Measurements from ENCODE around the gene BCL7C.
"Not testable (repeated sequence)": the region's sequence is repeated elsewhere in the genome, so short reads cannot be mapped to it uniquely, and the experiment has no call there.

BCL7C gene

DNA sequence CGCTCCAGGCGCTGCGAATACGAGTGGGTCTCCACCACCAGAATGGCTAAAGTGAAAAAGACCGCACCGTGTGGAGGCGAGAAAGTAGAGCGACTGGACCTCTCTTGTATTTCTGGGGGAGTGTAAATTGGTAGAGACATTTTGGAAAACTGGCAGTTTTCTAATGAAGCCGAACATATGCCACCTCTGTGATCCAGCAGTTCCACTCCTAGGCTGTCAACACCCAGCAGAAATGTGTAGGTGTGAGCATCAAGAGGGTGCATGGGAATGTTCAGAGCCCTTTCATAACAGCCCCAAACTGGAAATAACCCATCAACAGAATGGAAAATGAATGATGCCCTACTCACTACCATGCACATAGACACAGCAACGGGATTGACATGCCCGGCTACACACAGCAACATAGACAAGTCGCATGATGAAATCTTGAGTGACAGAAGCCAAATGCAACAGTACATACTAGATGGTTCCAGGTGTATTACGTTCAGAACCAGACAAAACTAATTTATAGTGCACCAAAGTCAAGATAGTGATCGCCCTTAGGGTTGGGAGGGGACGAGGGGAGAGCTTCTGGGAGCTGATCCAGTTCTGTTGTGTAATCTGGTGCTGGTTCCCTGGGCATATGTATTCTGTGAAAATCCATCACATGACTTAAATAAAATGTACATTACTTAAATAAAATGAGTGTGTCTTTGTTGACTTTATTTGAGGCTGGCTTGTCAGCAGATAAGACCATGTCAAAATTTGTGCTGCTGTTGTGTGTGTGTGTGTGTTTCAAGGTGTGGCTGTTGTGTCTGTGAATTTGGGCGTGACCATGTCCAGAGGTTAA, 877 bp upstream of the BCL7C start:
- no peak for DNase-seq (ENCODE audit: low read depth)

DNA sequence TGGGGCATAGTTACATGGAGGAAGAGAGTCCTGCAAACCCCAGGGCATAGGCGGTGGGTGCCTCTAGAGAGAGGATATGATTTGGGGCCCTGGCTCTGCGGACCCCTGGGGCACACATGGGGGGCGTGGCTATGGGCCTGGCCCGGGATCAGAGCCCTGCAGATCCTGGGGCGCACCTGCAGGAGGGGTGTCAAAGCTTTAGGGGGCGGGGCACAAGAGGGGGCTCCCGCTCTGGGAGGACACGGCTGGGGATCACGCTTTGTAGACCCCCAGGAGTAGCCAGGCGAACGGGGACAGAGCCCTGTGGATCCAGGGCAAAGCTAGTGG, 497 bp downstream of the BCL7C start:
- DNase-seq (ENCODE audit: low read depth) = no peak

DNA sequence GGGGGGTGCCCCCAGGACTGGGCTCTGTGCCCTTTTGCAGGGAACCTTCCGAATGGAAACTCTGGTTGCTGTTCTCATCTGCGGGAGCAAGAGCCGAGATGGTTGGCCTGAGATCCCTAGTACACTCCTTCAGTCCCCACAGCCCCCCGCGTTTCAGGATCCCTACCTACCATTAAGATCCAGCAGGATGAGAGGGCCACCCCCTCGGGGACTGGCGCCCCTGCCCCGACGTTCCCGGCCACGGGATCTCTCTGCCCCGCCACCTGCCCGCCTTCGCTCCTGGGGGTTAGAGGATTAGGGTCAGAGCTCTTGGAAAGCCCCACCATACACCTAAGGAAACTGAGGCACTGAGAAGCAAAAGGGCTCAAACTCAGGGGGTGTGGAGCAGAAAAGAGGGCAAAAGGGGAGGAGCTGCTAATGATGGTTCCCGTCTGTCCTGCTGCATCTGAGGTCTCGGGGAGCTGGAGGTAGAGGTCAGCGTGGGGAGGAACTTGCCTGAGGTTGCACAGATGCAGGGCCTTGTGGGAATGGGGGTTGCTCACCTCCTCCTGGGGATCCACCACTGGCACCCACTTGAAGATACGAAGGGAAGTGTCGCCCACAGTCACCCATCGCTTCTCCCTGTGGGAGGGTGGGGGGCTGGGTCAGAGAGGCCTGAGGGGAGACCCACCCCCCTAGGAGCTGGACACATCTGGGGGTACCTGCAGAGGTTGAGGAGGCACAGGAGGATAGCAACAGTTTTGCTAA, 1.0 kb downstream of the BCL7C start:
- DNase-seq (ENCODE audit: low read depth) = no peak

DNA sequence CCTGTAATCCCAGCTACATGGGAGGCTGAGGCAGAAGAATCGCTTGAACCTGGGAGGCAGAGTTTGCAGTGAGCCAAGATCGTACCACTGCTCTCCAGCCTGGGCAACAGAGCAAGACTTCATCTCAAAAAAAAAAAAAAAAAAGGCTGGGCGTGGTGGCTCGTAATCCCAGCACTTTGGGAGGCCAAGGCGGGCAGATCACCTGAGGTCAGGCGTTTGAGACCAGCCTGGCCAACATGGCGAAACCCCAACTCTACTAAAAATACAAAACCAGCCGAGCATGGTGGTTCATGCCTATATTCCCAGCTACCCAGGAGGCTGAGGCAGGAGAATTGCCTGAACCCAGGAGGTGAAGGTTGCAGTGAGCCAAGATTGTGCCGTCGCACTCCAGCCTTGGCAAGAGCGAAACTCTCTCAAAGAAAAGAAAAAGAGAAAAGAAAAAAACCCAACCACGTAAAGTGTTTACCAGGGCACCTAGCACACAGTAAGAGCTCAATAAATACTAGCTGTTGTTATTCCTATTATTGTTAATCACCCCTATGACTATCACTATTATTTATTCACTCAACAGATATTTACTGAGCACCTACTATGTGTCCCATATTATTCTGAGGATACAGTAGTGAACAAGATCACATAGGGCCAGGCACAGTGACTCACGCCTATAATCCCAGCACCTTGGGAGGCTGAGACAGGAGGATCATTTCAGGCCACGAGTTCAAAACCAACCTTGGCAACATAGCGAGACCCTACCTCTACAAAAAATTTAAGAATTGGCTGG, 2.6 kb downstream of the BCL7C start:
- DNase-seq (ENCODE audit: low read depth) = not testable (repeated sequence)

DNA sequence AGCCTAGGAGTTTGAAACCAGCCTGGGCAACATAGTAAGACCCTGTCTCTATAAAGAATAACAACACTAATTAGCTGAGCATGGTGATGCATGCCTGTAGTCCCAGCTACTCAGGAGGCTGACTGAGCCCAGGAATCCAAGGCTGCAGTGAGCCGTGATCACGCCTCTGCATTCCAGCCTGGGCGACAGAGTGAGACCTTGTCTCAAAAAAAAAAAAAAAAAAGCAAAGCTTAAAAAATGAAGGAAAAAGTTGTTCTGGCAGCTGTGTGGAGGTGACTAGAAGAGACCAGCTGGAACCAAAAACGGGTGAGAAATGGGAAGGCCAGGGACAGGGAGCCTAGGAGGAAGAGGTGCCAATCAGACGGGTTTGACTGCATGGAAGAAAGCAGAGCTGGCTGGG, 4.2 kb downstream of the BCL7C start:
- DNase-seq (ENCODE audit: low read depth) = no peak

DNA sequence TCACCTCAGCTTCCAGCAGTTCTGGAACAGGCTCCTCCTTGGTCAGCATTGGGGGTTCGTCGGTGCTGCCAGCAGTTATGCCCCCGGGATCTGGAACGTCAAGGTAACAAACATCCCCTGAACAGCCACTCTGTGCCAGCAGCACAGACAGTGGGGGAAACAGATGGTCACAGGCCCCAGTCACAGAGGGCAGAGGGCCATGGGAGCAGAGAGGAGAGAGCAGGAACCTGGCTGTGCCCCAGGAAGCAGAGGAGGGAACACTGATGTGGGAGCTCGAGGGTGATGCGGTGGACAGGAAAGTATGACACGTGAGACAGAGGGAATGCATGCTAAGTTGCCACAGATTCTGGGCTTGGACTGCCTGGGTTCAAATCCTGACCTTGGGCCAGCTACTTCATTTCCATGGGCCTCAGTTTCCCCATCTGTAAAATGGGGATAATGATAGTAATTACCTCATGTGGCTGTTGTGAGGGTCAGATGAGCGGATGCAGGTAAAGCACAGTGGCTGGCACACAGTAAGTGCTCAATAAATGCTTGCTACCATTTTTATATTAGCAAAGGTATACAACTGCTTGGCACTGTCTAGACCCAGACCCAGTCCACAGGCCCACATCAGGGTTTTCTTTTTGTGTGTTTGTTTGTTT, 4.9 kb downstream of the BCL7C start:
- no peak for DNase-seq (ENCODE audit: low read depth)

DNA sequence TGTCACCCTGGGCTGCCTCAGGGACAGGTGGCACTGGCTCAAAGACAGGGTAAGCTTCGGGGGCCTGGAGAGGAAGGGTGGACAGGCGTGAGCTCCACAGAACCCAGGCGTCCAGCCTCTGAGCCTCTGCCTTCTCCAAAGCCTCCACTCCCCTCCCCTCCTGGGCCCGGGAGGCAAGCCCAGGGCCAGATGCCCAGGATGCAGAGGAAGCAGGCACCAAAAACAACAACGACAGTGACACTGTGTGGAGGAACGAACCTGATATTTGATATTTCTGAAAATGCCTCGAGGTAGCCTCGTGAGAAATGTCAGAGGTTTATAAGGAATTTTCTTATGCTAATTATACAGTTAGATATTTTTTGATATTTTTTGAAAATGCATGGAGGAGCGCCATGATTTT, 6.0 kb downstream of the BCL7C start:
- no peak for DNase-seq (ENCODE audit: low read depth)

DNA sequence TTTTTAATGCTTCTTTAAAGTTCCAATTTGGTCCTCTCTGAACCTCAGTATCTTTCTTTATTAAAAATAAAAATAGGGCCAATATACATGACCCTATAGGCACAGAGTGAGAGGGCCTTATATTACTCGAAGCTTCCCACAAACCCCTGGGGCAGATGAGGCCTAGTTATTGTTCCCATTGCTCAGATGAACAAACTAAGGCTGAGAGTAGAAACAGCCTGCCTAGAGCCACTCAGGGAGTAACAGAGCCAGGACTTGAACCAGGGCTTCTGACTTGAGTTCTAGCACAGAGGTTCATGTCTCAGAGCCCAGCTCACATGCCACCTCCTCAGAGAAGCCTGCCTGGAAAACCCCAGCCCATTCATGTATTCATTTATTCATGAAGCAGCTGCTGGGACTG, 7.7 kb downstream of the BCL7C start:
- no peak for DNase-seq (ENCODE audit: low read depth)

DNA sequence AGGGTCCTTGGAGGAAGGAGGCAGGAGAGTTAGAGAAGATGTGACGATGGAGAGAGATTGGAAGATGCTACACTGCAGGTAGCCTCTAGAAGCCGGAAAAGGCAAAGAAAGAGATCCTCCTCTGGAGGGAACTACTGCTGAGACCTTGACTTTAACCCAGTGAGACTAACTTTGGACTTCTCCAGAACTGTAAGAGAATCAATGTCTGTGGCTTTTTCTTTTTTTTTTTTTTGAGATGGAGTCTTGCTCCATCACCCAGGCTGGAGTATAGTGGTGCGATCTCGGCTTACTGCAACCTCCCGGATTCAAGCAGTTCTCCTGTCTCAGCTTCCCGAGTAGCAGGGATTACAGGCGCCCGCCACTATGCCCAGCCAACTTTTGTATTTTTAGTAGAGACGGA, 8.7 kb downstream of the BCL7C start:
- DNase-seq (ENCODE audit: low read depth) = no peak

DNA sequence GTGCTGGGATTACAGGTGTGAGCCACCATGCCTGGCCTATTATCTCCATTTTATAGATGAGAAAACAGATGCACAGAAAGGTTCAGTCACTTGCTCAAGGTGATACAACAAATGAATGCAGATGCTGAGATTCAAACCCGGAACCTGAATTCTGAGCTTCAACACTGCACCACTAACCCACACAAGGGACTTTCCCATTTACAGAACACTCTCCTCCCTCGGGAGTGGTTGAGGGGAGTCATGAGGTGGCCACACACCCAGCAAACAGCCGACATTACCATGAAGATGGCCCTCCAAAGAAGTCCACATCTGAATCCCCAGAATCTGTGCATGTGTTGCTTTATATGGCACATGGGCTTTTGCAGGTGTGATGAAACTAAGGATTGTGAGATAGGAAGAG, 9.1 kb downstream of the BCL7C start:
- DNase-seq (ENCODE audit: low read depth) = no peak

DNA sequence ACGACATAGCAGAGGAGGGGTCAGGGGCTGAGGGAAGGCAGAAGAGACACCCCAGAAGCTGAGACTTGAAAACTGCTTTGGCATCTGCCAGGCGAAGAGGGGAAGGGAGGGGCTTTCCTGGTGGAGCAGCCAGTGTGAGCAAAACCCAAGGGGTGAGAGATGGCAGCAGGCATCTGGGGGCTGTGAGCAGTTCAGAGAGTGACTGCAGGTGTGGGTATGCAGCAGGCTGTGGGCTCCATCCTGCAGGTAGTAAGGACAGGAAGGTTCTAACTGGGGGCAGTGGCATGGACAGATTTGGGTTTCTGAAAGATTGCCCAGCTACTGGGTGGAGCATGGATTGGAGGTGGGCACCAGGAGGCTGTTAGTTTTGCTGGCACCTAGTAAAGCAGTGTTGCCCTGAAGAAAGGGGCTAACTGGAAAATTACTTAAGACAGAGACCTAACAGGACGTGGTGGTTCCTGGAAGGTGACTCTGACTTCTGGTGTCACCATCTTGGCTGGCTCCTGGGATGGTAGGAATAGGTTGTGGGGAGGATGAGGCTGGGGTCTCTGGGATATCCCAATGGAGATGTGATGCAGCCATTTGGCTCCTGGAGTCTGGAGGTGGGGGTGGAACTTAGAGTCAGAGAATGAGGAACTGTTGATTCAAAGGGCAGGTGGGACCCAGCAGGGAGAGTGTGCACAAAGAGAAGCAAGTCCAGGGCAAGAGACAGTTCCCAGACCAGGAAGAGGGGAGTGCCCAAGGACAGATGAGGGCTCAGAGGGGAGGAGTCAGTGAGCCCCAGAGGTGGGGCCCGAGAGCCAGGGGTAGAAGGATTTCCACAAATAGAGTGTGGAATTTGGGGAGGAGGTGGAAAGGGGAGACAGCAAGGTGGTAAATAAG, 11.2 kb downstream of the BCL7C start:
- no peak for DNase-seq (ENCODE audit: low read depth)

DNA sequence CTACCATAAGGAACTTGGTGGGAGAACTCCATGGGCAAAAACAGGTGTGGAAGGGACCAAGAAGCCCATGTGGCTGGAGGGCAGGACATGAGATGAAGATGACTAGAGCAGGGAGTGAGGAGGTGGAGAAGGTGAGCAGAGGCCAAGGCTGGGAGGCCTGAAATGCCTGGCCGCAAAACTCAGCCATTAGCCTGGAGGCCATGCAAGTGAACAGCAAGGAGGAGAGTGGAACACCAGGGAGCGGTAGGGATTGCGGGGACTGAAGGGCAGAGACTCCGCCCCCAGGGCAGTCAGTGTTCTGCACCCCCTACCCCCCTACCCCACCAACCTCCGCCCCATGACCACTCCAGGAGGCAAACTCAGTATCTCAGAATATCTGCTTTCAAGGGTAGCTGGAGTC, 17.0 kb downstream of the BCL7C start:
- DNase-seq (ENCODE audit: low read depth) = no peak

DNA sequence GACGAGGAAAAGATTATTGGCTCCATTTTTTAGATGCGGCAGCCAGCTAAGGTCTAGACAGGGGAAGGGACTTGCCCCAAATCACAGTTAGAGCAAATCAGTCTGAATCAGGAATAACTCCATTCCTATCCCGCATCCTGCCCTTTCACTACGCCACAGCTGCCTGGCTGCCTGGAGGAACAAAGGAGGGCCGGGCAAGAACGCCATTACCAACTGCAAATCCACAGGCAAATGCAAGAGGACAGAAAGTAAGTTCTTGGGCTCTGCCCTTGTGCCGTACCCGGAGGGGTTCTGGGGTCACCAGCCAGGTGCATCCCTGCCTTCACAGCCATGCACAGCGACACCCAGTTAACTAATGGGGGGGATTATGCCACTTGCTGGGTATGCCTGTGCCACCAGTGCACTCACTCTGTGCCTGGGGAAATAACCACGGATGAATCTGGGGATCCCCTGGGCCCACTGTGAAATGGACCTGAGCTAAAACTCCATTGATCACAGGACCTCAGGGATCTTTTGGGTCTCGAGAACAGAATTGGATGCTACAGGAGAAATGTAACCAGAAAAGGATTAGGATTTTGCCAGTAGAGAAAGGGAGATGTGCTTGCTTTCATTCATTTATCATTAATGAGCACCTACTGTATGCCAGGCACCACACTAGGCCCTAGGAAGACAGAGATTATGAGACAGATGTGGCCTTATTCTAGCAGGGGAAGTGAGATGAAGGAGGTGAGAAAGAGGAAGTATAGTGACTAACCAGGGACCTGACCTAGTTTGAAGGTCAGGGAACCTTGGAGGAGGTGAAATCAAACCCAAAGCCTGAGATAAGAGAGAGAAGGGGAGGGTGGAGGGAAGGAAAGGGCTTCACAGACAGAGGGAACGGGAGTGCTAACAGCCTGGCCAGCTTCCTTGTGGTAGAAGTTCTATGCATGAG, 17.7 kb downstream of the BCL7C start:
- no peak for DNase-seq (ENCODE audit: low read depth)

DNA sequence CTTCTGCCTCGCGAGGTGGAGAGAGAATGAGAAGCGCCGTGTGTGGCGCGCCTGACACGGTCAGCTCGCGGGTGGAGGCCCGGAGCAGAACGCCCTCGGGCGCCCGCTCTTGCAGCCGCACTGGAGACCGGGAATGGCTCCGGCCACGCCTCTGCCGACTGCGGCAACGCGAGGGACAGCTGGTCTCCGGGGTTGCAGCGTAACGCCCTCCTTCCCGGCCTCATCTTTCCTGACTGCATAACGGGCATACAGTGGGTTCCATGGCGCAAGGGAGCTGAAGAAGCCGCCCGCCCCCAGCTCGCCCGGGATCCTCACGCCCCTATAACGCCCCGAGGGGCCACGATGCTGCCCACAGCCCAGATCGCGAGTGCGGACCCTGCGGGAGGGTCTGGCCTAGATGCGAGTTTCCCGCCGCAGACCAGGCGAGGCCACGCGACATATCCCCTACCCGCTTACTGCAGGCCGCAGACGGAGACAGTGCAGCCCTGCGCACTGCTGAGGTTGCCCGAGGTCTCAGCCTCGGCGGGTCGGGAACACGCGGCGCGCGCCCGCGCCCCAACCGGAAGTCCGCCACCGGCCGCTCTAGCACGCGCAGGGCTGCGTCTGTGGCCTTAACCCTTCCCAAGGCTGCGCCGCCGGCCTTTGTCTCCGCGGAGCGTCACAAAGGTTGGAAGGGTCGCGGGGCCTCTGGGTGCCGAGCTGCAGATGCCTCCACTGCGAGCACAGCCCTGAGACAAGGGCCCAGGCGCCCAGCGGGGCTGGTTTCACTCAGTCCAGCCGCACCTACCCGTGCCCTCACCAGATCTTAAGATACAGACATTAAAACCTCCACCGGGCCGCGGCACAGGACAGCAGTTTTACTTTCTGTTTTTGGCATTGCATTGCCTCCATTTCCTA, 18.8 kb downstream of the BCL7C start:
- DNase-seq (ENCODE audit: low read depth) = peak; percentile 76

DNA sequence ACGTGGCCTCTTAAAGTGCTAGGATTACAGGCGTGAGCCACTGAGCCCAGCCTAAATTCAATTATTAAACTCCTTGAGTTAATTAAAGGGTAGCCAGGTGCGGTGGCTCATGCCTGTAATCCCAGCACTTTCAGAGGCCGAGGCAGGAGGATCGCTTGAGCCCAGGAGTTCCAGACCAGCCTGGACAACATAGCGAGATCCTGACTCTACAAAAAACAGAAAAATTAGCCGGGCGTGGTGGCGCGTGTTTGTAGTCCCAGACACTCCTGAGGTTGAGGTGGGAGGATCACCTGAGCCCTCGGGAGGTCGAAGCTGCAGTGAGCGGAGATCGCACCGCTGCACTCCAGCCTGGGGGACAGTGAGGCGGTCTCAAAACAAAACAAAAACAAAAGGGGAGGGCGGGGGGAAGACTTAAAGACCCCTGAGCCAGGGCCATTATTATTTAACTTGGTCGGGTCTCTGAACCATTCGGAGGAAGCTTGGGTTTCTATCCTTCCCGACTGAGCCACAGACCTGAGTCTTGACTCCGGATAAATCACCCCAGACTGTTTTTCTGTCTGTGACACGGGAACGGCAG, 19.5 kb downstream of the BCL7C start:
- no peak for DNase-seq (ENCODE audit: low read depth)

DNA sequence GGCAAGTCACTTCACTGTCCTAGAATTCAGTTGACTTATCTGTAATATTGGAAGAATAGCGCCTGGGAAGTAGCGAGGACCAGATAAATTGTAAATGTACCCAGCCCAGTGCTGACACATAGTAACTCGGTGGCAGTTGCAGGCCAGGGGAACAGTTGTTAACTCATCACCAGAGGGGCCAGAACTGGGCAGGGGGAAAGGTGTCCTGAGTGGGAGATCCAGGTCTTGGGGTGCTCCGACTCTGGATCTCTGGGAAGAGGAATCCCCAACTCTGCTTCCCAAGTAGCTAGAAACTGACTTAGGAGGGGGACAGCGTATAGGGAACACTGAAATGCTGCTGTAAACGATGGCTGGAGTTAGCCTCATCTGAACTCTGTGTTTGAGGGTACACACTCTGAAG, 23.0 kb downstream of the BCL7C start:
- DNase-seq (ENCODE audit: low read depth) = no peak

DNA sequence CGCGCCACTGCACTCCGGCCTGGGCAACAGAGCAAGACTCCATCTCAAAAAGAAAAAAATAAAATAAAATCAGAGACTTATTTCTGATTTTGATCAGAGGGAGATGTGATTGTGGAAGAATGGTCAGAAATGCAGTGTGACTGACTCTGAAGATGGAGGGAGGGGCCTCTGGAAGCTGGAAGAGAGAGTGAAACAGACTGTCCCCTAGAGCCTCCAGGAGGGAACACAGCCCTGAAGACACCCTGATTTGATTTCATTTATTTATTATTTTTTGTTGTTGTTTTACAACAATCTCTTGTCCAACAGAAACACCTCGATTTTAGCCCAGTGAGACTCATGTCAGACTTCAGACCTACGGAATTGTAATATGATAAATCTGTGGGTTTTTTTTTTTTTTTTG, 26.1 kb downstream of the BCL7C start:
- no peak for DNase-seq (ENCODE audit: low read depth)

DNA sequence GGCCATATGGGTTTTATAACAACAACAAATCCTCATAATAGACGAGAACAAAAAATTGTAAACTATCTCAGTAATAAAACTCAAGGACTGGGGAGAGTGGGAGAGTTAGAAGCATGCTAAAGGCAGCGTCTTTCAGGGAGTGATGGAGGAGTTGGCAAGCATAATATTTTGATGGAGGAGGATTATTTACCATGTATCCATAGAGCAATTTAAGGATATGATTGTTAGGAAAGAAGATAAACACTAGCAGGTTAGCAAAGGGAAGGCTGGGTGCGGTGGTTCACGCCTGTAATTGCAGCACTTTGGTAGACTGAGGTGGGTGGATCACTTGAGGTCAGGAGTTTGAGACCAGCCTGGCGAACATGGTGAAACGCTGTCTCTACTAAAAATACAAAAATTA, 27.8 kb downstream of the BCL7C start:
- DNase-seq (ENCODE audit: low read depth) = no peak

DNA sequence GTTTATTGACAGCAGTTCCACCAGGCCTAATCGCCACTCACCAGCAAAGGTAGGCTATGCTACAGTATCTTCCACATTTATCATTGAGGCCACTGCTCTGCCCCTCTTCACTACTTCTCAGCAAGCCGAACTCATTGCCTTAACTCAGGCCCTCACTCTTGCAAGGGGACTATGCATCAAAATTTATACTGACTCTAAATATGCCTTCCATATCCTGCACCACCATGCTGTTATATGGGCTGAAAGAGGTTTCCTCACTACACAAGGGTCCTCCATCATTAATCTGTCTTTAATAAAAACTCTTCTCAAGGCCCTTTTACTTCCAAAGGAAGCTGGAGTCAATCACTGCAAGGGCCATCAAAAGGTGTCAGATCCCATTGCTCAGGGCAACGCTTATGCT, 30.7 kb downstream of the BCL7C start:
- not testable (repeated sequence) for DNase-seq (ENCODE audit: low read depth)
